Tibial nerve (tissue), 4 donors: ENCODE measurements around the gene MBD3L5. TPM values are rescaled to one million over a fixed set of nuclear protein-coding genes. Genes with fewer than 3 reads are reported as not detected.
"Not testable (repeated sequence)": the region's sequence is repeated elsewhere in the genome, so short reads cannot be mapped to it uniquely, and the experiment has no call there.

ENCODE experiments used
- DNase-seq, 2 donors: peaks; one replicate each; pipeline ENCODE4 v3.0.0-alpha.2; 2019; ENCODE audit warnings: low spot score in 2 of 2
- H3K27ac ChIP-seq, 4 donors: fragments of 200-600 bp; sonication (generic) in 3 of 4; one replicate each; pipeline ENCODE4 v1.5.1; 2017 to 2019; ENCODE audit warnings: mild to moderate bottlenecking in 1 of 4
- H3K27me3 ChIP-seq, 2 donors: fragments of 200-600 bp; sonication (generic) in 1 of 2; one replicate each; pipeline versions ENCODE4 v1.5.1 to v1.6.0; 2017 to 2019
- H3K36me3 ChIP-seq, 3 donors: fragments of 200-600 bp; sonication (generic); one replicate each; pipeline ENCODE4 v1.5.1; 2018 to 2019
- H3K4me1 ChIP-seq, 4 donors: fragments of 200-600 bp; sonication (generic) in 3 of 4; one replicate each; pipeline ENCODE4 v1.5.1; 2017 to 2019
- H3K4me3 ChIP-seq, 4 donors: fragments of 200-600 bp; sonication (generic) in 3 of 4; one replicate each; pipeline ENCODE4 v1.5.1; 2017 to 2019; ENCODE audit warnings: mild to moderate bottlenecking in 1 of 4, moderate library complexity in 1 of 4
- H3K9me3 ChIP-seq, 4 donors: fragments of 200-600 bp; sonication (generic) in 3 of 4; one replicate each; pipeline ENCODE4 v1.5.1; 2017 to 2019
- WGBS, 2 donors: methylation state at CpG; one replicate each; pipeline ENCODE4 v1.1.5; 2018; 5-methylcytosine and 5-hydroxymethylcytosine counted together
- total RNA-seq, 4 donors: library from RNA; depleted of rRNA; stranded (reverse); fragments of >200 nt; gene quantifications; one replicate each; pipeline ENCODE4 v1.1.0, GENCODE V29; 2016

MBD3L5 gene
- total RNA-seq, 4 donors from 2014 or later = not detected

DNA sequence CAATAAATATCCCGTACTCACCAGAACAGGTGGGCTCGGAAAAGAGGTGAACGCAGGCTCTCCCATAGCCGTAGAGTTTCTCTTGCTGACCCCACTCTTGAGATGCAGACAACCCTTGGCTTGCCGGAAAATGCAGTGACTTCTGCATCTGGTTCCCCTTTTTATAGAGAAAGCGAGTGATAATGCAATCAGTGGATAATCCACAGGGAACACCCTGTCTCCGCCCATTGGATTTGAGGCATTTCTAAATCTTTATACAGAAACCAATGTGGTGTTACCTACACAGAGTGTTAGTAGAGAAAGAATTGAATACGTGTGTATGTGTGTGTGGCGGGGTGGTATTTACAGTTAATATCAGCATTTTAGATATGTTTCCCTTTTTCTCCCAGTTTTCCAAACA lies 9.7 kb downstream of the MBD3L5 start, which contains the start of gene MBD3L4:
Gene MBD3L4, minus strand, starts transcription at position 101 of the 400 bp plus-strand sequence. Its CDS starts 35 bp downstream, at position 66.
- DNase-seq, H3K27me3 ChIP-seq, H3K27ac ChIP-seq, H3K9me3 ChIP-seq, H3K4me3 ChIP-seq, H3K36me3 ChIP-seq, H3K4me1 ChIP-seq: not testable (repeated sequence)
- 95% methylated on average over 2 of the region's 9 CpGs; no CpG with 5 or more reads in 1 of the 2 donors for WGBS, 2 donors

DNA sequence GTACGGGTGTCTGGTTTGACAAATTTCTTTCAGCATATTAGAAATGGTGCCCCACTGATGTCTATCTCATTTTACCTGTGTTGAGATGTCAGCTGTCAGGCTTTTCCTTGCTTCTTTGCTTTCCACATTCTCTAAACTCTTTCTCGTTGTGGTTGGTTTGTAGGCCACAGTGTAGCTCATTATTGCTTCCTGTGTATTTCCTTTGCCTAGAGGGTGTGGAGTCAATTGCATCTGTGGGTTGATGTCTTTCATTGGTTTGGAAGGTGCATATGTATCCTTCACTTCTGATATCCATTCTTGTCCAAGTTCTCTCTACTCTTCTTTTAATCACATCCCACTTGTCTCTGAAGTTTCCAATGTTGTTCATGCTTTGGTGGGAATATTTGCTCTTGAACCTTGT lies 11.2 kb downstream of the MBD3L5 start:
- not testable (repeated sequence) for DNase-seq, H3K27ac ChIP-seq, H3K9me3 ChIP-seq, H3K36me3 ChIP-seq, H3K27me3 ChIP-seq, H3K4me1 ChIP-seq, H3K4me3 ChIP-seq
- no CpG with 5 or more reads among the region's 2 CpGs for WGBS, 2 donors

DNA sequence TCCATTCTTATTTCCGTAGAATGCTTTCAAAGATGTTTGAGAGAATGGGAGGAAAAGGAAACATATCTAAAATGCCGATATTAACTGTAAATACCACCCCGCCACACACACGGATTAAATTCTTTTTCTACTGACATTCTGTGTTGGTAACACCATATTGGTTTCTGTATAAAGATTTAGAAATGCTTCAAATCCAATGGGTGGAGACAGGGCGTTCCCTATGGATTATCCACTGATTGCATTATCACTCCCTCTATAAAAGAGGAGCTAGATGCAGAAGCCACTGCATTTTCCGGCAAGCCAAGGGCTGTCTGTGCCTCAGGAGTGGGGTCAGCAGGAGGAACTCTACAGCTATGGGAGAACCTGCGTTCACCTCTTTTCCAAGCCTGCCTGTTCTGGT lies 18.6 kb downstream of the MBD3L5 start, which contains the start of gene MBD3L2:
Gene MBD3L2, plus strand, starts transcription at position 301 of the 400 bp plus-strand sequence. Its CDS starts 53 bp downstream, at position 354.
- H3K4me1 ChIP-seq, H3K27ac ChIP-seq, H3K27me3 ChIP-seq, H3K9me3 ChIP-seq, H3K4me3 ChIP-seq, DNase-seq, H3K36me3 ChIP-seq: not testable (repeated sequence)
- no CpG with 5 or more reads among the region's 7 CpGs for WGBS, 2 donors

DNA sequence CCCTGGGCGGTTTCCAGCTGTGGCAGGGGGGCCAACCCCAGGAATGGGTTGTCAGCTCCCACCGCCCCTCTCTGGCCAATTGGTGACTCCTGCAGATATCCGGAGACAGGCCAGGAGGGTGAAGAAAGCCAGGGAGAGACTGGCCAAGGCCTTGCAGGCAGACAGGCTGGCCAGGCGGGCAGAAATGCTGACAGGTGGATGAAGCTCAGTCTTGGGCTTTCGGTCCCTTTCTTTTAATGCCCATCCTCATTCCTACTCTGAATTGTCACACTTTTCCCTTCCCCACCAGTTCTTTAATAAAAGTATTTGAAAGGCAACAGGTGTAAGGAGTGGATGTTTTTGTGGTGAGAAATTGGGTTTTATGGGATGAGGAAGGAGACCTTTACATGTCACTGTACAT lies 21.0 kb downstream of the MBD3L5 start:
- H3K36me3 ChIP-seq, H3K9me3 ChIP-seq, H3K27me3 ChIP-seq, DNase-seq, H3K4me3 ChIP-seq, H3K27ac ChIP-seq, H3K4me1 ChIP-seq: not testable (repeated sequence)
- WGBS, 2 donors = 83 to 94% methylated on average over 1 to 2 of the region's 5 CpGs

DNA sequence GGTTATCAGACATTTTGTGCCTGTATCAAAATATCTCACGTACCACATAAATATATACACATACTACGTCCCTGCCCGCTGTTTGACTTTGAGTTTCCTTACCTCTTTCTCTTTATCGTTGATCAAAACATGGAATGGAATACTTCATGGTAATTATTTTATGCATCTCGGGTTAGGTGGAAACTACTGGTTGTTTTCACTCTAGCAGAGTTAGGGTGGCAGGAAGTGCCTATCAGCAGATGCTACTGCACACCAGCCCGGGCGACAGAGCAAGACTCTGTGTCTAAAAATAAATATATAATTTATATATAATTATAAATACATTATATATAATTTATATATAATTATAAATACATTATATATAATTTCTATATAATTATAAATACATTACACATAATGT lies 22.5 kb downstream of the MBD3L5 start:
- H3K4me1 ChIP-seq, H3K9me3 ChIP-seq, H3K27me3 ChIP-seq, H3K36me3 ChIP-seq, H3K27ac ChIP-seq, DNase-seq, H3K4me3 ChIP-seq: not testable (repeated sequence)
- 95% methylated on average over 7 of the region's 7 CpGs for WGBS, 2 donors

- not testable (repeated sequence) for DNase-seq, H3K27ac ChIP-seq, H3K36me3 ChIP-seq, H3K9me3 ChIP-seq, H3K27me3 ChIP-seq, H3K4me3 ChIP-seq, H3K4me1 ChIP-seq
- WGBS, 2 donors = 91 to 97% methylated on average over 8 to 12 of the region's 14 CpGs
Measured at GRCh38 chr19:7054635-7055368, 24.4 kb downstream of the MBD3L5 start.

DNA sequence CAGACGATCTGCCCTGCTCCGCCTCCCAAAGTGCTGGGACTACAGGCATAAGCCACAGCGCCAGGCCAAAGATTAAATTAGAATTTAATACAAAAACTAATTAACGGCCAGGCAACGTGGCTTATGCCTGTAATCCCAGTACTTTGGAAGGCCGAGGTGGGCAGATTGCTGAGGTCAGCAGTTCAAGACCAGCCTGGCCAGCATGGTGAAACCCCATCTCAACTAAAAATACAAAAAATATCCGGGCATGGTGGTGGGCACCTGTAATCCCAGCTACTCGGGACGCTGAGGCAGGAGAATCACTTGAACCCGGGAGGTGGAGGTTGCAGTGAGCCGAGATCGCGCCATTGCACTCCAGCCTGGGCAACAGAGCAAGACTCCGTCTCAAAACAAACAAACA lies 25.3 kb downstream of the MBD3L5 start:
- WGBS, 2 donors = 89 to 91% methylated on average over 11 to 12 of the region's 14 CpGs
- H3K9me3 ChIP-seq, H3K27ac ChIP-seq, H3K36me3 ChIP-seq, H3K4me3 ChIP-seq, H3K4me1 ChIP-seq, H3K27me3 ChIP-seq, DNase-seq: not testable (repeated sequence)

GRCh38 chr19:7056371-7056770 lies 26.0 kb downstream of the MBD3L5 start:
- DNase-seq, H3K36me3 ChIP-seq, H3K4me1 ChIP-seq, H3K4me3 ChIP-seq, H3K9me3 ChIP-seq, H3K27ac ChIP-seq, H3K27me3 ChIP-seq: not testable (repeated sequence)
- WGBS, 2 donors = 90% methylated on average over 6 of the region's 16 CpGs; no CpG with 5 or more reads in 1 of the 2 donors

- WGBS, 2 donors = no CpG with 5 or more reads among the region's 8 CpGs
- DNase-seq, H3K27me3 ChIP-seq, H3K27ac ChIP-seq, H3K4me3 ChIP-seq, H3K9me3 ChIP-seq, H3K36me3 ChIP-seq, H3K4me1 ChIP-seq: not testable (repeated sequence)
Measured at GRCh38 chr19:7058576-7058975, 28.2 kb downstream of the MBD3L5 start, which contains the start of gene MBD3L3. Gene MBD3L3 (minus strand): TSS chr19:7058676. CDS start chr19:7058605, 71 bp downstream.

DNA sequence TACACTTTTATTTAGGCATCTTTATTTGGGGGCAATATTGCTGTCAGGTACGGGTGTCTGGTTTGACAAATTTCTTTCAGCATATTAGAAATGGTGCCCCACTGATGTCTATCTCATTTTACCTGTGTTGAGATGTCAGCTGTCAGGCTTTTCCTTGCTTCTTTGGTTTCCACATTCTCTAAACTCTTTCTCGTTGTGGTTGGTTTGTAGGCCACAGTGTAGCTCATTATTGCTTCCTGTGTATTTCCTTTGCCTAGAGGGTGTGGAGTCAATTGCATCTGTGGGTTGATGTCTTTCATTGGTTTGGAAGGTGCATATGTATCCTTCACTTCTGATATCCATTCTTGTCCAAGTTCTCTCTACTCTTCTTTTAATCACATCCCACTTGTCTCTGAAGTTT lies 29.6 kb downstream of the MBD3L5 start:
- H3K27ac ChIP-seq, H3K4me1 ChIP-seq, H3K36me3 ChIP-seq, H3K9me3 ChIP-seq, H3K27me3 ChIP-seq, H3K4me3 ChIP-seq, DNase-seq: not testable (repeated sequence)
- WGBS, 2 donors = 66 to 68% methylated on average over 2 of the region's 2 CpGs
